Suppressor macrophage treated with lipopolysaccharide for 4 hours (primary cell): ENCODE data around the gene DACT2.
"Not testable (repeated sequence)": the region's sequence is repeated elsewhere in the genome, so short reads cannot be mapped to it uniquely, and the experiment has no call there.

Experiments used
- DNase-seq: peaks from one replicate; pipeline ENCODE4 v3.0.0-alpha.2; 2020

The DACT2 gene

DNA sequence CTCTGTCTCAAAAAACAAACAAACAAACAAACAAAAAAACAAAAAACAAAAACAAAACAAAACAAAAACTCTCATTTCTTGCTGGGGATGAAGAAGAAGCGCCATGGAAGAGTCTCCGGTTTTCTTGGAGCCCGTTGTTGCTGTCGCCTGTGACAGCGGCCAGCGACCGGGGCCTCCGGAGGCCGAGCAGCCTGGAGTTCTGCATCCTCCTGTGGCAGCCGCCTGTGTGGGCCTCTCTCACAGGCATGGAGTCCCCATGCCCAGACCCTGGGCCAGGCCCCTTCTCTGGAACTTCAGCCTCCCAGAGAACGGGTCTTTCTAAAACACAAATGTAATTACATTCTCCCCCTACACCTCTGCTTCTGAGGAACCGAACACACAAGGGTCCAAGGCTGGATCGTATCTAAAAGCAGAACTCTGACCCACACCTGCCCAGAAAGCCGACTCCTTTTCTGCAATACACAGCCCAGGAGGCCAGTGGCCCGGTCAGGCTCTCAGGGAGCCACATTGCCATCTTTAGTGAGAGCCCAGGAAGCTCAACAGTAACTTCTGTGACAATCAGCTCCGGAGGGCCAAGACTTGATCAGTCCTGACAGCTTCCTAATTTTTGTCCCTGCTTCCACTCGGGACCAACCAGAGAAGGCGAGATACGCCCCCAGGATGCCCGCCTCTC lies 18.5 kb downstream of the DACT2 start:
- no peak for DNase-seq

DNA sequence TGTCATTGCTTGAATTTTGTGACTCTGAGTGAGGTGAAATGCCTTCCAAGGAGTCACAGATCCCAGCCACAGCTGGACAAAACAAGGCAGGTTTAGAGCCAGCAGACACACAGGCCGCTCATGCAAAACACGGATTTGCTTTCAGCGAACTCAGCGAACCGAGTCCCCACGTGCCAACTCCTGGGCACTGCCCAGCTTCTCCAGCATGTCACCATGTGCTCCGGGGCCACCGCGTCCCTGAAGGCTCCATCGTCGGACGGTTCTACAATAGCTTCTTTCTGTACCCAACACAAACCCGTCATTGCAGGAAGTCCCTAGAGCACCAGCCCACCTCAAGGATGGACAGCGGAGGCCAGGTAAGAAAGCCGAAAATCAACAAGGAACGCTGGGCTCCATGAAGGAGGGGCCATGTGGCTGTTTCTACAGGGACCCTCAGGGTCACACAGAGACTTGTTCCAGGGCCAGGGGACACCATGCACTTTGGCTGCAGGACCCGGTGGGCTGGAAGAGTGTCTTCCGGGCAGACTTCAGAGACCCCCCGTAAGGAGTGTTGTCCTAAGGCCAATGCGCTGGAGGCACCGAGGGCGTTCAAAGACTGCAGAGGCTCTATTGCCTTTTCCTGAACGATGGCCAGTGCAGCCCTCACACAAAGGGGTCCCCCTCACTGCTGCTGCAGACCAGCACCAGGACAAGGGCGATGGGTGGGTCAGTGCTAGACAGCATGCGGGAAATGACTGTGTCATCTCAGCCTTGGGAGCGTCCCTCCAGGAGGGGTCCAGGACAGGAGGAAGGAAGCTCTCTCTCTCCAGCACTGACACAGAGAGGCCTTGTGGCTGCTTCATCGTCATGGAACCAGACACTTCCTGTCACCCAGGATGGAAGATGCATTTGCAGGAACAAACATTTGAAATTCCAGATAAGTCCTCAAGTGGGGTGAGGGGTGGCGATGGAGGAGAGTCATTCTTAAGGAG lies 19.8 kb downstream of the DACT2 start:
- DNase-seq, result no peak

DNA sequence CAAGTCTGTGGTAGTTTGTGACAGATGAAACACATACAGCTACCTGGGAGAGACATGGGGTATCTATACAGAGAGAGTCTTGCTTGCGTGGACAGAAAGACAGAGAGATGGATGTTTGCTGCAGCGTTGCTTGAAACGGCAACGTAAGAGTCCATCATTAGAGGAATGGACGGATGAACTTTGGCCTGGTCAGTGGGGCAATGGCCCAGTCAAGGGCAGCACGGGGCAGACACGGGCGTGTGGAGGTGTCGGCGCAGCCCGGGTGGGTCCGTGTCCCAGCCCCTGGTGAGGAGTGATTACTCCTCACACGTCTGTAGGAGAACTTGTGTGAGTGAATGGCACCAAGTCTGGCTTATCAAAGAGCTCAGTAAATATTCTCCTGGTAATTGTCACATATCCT lies 21.9 kb downstream of the DACT2 start:
- DNase-seq, result no peak

DNA sequence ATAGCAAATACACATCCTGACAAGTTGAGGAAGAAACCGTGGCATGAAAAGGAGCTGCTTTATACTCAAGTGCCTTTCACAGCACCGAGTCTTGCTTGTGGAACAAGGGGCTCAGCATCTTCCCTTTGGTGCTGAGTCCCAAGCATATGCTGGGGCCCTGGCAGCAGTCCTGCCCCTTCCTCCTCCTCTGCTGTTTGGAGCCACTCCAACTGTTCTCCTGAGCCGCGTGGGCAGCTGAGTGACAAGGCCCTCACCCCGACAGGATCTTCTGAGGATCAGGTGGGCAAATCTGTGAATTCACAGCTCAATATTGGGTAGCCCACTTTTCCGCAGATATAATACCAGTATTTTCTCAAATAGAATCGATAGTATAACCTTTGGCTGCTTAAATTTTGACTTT lies 24.7 kb downstream of the DACT2 start:
- no peak for DNase-seq

DNA sequence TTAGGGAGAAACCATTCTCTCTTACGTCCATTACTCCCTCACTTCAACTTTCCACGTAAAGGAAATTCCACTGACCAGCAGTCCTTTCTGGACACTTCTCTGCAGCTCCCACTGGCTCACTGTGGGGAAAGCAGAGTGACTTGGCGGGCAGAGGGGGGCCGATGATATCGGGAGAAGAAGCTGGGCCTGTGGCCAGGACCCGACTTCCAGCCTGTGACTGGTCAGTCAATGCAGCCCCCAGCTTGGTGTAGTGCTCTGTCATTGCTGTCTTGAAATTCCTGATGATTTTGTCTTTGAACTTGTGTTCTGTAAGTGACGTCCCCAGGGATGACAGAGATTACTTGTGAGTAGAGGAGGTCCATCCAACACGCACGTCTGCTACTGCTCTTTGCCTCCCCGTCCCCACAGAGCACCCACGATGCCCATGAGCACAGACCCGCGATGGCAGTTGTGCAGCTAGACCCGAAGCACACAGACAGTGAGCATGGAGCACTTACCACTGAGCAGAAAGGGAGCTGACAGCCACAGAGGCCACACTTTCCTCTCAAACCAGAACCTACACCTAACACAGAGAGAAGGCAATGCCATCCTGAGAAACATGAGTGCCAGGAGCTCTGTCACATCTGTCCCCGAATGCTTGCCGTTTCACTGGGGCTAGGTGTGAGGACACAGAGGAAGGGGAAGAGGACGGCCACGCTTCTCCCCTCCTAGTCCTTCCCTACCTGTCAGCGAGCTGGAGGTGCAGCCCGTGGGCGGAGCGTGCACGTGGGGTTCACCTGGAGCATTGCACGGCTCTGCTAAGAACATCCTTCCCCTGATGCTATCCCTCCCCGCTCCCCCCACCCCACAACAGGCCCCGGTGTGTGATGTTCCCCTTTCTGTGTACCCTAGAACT lies 25.7 kb downstream of the DACT2 start:
- no peak for DNase-seq

DNA sequence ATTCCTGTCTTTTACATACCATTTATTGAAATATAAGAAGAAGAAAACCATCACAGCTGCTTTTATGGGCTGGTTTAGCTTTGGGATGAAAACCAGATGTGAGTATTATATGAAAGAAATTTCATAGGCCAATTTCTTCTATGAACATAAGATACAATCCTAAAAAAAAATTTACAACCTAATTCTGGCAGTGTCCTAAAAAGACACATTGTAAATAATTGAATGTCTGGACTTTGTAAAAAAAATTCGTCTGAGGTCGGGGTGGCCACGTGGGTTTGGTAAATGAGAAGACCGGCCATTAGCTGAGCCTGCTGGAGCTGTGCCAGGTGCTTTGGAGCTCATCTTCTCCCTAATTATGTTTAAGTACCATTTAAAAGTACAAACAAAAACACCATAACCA lies 26.8 kb downstream of the DACT2 start:
- no peak for DNase-seq

DNA sequence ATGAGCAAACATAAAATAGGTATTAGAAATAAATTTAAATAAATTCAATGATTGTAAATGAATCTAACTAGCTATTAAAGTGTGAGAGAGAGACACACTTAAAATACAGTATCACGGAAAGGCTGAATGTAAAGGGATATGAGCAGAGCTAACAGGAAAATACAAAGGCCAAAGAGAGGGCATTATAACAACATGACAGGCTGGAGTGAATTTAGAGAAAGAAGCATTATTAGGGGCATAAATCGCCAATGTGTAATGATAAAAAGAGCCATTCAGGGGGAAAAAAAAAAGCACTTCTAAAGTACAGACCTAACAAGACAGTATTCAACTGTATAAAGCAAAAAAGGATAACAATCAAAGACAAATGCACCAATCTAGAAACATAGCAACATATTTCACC lies 28.1 kb downstream of the DACT2 start:
- DNase-seq, result no peak

DNA sequence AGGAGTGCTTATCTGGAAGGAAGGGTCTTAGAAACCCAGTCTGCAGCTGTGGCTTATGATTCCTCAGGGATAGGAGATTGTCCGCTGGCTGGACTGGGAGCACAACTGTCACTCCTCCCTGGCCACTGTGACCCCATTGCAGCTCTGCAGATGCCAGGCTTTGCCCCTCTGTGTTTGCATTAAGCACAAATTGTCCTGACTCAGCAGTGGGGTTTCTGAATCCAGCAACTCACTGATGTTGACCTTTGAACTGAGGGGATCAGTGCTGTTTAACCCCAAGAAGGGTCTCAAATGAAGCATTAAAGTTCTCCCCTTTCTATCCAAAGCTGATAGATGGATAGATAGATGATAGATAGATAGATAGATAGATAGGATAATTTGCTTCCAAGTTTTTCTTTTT lies 29.5 kb downstream of the DACT2 start:
- no peak for DNase-seq

DNA sequence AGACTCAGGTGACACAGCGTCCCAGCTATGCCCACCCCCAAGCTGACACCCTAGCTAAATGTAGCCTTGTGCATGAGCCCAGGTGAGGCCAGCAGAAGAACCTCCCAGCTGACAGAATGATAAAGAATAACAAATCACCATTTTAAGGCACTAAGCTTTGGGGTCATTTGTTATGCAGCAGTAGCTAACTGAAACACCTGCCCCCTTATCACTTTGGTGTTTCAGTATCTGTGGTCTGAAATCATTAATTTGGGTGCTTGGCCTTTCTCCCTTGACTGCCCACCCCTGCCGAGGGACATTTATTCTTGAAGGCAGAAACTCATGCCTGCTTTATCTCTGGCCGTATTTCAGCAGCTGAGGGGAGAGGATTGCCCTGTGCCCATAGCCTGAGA lies 30.0 kb downstream of the DACT2 start:
- DNase-seq, result no peak

DNA sequence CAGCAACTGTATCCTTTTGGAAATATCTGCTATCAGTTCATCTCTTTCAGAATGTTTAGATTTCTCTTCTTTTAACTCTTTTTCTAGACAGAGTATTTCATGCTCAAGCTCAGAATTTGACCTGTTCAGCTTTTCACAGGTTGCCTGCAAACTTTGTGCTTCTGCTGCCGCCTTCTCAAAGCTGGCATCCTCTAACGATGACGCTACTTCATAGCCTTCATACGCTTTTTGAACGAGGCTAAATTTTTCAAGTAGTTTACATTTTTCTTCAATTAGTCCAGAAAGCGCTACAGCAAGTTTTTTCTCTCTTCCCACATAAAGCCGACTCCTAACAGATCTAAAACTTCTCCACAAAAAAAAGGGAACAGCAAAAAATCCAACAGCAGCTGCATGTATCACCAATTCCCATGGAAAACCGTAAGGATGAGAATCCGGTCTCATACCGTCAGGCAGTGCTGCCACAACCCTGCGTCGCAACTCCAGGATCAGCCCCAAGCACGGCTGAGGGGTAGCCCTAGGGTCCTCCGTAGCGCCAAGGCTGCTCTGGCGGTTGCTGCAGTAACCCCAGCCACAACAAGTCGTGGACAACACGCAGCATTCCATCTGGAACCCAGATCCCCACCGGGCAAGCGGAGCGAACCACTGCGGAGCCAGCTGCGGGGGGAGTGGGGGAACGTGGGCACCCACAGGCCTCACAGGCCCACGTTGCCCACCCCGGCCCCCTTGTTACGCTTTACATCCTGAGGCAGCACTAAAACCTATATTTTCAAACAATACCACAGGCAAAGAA lies 30.6 kb downstream of the DACT2 start:
- no peak for DNase-seq

DNA sequence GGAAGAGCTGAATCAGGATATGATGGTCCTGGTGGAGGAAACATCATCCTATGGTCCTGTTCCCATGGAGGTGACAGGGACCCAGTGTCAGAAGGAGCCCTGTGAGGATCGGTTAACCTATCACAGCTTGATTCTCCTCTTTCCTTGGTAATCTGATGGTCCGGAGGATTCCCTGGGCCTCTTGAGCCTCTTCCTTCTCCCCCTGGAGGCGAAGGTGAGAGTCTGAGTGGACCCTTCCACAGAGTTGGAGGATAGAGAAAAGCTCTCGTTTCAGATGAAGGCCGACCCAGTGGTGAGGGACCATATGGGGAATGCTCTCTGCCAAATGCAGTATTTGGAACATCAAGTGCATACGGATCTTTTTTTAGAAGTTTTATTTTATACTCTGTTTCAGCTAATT lies 32.1 kb downstream of the DACT2 start:
- not testable (repeated sequence) for DNase-seq

DNA sequence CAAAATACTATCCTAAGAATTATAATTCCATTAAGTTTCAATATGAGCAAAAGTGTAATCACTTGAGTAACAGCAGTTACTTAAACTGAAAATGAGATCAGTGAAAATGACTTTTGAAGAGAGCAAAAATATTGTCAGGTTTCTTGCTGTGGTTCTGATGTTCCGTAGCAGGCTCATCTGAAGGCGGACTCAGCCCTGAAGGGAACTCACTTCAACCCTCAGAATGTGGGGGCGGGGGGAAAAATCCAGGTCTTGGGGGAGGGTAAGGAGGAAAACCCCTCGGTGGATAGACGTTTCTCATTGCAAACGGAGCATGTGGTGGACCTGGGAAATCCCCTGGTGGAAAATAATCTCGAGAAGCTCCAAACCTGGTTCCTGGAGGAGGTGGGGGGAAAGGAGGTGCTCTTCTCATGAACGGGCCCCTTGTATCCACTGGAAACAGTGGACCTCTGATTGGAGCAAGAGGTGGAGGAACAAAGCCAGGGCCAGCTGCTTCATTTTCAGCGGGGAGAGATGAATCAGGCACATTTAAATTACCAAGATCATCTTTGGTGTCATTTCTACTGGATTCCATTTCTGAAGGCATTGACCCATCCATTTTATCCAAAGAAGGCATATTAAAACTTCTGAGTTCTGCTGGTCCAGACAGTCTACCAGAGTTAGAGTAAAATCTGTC lies 32.7 kb downstream of the DACT2 start:
- DNase-seq, result not testable (repeated sequence)

DNA sequence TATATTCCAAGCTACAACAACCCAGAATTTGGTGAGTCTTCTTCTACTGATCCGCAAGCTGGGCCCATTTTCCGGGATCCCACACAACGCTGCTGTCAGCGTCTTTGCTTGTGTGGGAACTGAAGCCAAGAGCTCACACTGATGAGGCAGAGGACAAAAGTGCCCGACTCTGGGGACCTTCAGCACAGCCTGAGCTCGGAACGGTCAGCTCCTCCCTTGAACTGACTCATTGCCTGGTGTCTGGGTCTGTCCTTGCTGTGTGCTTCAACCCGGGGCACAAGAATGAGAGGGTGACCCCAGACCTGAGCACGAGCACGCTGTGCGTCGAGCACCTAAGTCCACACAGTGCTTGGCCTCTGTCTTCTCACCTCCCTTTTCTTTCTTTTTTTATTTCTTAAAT lies 33.5 kb downstream of the DACT2 start:
- no peak for DNase-seq

DNA sequence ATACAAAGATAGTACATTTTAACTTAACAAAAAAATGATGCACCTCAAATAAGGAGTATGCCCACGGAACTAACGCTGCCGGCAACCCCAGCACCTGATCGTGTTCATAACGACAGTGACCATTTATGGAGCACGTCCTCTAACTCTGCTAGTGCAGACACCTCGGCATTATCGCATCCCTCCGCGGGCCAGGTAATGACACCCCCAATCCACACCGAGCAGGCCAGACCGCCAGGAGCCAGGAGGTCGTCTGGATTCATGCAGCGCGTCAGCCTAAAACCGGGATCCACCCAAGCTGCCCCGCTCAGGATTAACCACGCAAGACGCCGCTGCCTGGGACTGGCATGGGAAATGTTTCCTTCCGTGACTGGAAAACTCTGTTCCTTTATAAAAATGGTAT lies 34.1 kb downstream of the DACT2 start:
- no peak for DNase-seq

DNA sequence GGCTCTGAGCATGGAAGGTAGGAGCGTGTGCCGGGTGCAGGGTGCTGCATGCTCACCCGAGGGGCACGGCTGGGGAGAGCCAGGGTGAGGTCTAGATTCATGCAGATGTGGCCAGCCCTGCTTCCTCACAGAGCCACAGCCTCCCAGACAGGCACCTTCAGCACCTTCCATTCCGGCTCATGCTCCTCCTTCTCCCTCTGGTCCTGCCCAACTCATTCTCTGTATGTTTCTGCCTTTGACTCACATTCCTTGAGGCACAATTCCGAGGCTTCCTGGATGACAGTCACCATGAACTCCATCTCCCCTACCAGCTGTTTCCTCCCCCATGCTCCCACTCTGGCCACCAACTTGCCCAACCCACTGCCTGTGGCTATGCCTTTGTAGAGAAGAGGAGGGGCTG lies 35.4 kb downstream of the DACT2 start:
- no peak for DNase-seq

DNA sequence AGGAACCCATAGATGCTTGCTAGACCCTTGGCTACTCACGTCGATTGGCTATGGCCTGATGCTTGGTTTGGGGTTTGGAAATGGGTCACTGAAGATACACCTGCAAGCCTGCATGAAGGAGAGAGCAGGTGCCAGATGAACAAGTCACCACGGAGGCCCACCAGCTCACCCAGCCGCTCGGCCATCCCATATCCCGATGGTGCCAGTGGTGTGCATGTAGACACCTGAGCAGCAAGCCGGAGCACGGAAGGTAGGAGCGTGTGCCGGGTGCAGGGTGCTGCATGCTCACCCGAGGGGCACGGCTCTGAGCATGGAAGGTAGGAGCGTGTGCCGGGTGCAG lies 35.9 kb downstream of the DACT2 start:
- DNase-seq, result no peak

DNA sequence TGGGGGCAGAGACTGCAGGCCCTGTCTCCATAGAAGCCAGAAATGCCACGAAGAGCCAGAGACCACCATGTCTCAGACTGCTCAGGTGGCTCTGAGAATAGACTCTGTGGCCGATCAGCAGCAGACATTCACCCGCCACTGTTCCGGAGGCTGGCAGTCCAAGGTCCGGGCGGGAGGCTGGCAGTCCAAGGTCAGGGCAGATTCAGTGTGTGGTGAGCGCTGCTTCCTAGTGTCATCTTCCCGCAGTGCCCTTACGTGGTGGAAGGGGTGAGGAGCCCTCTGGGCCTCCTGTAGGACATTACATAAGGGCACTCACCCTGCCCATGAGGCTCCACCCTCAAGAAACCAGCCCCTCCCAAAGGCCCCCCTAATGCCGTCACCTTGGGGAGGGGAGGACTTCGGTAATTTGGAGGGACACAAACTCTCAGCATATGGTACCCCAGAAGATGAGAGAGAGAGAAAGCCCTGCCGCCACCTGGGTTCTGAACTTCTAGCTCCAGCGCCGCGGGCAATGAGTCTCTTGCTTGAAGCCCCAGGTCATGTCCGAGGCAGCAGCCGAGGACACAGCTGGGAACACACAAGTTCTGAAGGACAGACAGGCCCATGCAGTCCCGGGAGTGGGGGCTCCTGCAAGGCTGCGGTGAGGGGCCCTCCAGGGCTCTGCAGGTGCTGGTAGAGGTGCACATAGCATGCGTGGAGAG lies 36.4 kb downstream of the DACT2 start:
- DNase-seq, result no peak

DNA sequence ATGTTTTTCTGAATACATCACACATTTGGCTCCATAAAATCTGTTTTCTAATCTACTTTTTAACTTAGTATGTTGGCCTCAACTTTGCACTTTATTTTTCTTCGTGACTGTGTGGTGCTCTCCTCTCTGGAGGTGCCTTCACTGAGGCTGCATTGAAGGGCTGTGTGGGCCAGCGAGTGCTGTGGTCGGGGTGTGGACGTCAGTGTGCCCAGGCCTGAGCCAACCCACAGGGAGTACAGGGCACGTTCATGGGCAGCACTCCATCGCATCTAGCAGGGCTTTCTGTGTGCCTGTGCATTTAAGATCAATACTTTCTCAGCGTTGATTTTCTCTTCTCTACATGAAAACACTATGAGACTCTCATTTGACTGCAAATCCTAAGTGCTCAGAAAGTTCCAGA lies 37.8 kb downstream of the DACT2 start:
- DNase-seq, result no peak

DNA sequence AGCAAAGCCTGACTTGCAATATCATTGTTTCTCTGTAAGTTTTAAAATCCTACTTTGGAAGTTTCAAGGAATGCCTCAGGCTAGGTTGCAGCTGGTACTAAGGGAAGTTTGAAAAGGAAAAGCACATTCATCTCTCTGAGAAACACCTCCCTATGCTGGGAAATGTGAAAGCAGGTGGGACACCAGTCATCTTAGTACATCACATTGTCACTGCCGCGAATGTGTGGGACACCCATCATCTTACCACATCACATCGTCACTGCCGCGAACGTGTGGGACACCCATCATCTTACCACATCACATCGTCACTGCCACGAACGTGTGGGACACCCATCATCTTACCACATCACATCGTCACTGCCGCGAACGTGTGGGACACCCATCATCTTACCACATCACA lies 38.3 kb downstream of the DACT2 start:
- DNase-seq, result not testable (repeated sequence)

DNA sequence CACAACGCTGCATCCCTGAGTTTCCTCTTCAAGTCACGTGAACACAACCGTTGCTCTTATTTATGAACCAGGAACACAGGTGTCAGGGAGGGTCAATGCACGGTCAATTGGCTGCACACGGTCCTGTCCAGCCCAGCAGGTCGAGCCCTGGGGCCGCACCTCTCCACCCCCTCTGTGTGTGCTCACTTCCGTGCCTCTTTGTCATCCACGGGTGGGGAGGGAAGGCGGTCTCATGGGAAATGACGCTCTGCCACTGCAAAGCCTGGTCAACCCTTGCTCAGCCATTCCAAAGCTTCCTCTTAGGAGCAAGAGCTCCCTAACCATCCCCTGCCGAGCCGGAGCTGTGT lies 38.7 kb downstream of the DACT2 start:
- DNase-seq, result no peak
